Endodermal cell (in vitro differentiated cells): Measurements from ENCODE around the gene SYNDIG1. TPM values are rescaled to one million over a fixed set of nuclear protein-coding genes. Genes with fewer than 3 reads are reported as not detected.
A peak's percentile ranks its signal among the peaks of the same experiment; 100 is the strongest.

Experiments used
- DNase-seq: peaks from one replicate; pipeline ENCODE4 v3.0.0-alpha.2; 2017
- H3K27ac ChIP-seq: 2 replicates; pipeline ENCODE4 v1.5.1; 2013; ENCODE audit warnings: mild to moderate bottlenecking, low read depth, low read length, moderate library complexity
- H3K27me3 ChIP-seq: 2 replicates; pipeline ENCODE4 v1.6.1; 2013; ENCODE audit warnings: mild to moderate bottlenecking, low read length, moderate library complexity; ENCODE audit not compliant: insufficient read depth, control insufficient read depth, poor library complexity, severe bottlenecking
- H3K36me3 ChIP-seq: 2 replicates; pipeline ENCODE4 v1.7.0; 2013; ENCODE audit warnings: mild to moderate bottlenecking, low read length, moderate library complexity; ENCODE audit not compliant: control insufficient read depth, insufficient read depth
- H3K4me1 ChIP-seq: one replicate; pipeline ENCODE4 v1.7.0; 2013; ENCODE audit warnings: low read length; ENCODE audit not compliant: control insufficient read depth, insufficient read depth
- H3K4me3 ChIP-seq: 2 replicates; pipeline ENCODE4 v1.5.1; 2013; ENCODE audit warnings: mild to moderate bottlenecking, low read length, moderate library complexity
- H3K9ac ChIP-seq: 2 replicates; pipeline ENCODE4 v1.6.1; 2013; ENCODE audit warnings: mild to moderate bottlenecking, low read length, moderate library complexity; ENCODE audit not compliant: poor library complexity, severe bottlenecking; ENCODE audit errors: extremely low read depth
- H3K9me3 ChIP-seq: 2 replicates; pipeline ENCODE4 v1.6.1; 2013; ENCODE audit warnings: mild to moderate bottlenecking, low read length, moderate library complexity; ENCODE audit not compliant: control insufficient read depth
- H3K27ac Mint-ChIP-seq: 2 replicates; pipeline ENCODE4 v1.8.0; 2020; ENCODE audit warnings: mixed read lengths
- H3K27me3 Mint-ChIP-seq: 2 replicates; pipeline ENCODE4 v1.8.0; 2021; ENCODE audit warnings: mild to moderate bottlenecking, mixed read lengths; ENCODE audit not compliant: insufficient read depth
- H3K36me3 Mint-ChIP-seq: 2 replicates; pipeline ENCODE4 v1.8.0; 2020; ENCODE audit warnings: low read depth, mixed read lengths
- H3K4me1 Mint-ChIP-seq: 2 replicates; pipeline ENCODE4 v1.8.0; 2020; ENCODE audit warnings: mixed read lengths
- H3K4me3 Mint-ChIP-seq: 2 replicates; pipeline ENCODE4 v1.8.0; 2020; ENCODE audit warnings: mild to moderate bottlenecking, moderate library complexity, mixed read lengths
- H3K9me3 Mint-ChIP-seq: 2 replicates; pipeline ENCODE4 v1.8.0; 2020; ENCODE audit warnings: mild to moderate bottlenecking, mixed read lengths
- CTCF ChIP-seq: fragments of 200-600 bp; sonication (generic); conservative IDR thresholded peaks from 2 replicates; pipeline ENCODE4 v1.5.0; 2021; ENCODE audit warnings: antibody characterized with exemption, mild to moderate bottlenecking
- WGBS, 2 experiments: methylation state at CpG; one replicate each; pipeline versions ENCODE4 v1.1.5 to v1.1.7; 2013; ENCODE audit warnings: missing lambda C conversion rate in 2 of 2, mixed read lengths in 1 of 2; ENCODE audit not compliant: insufficient coverage in 1 of 2, insufficient read length in 1 of 2; 5-methylcytosine and 5-hydroxymethylcytosine counted together
- total RNA-seq, 2 donors: library from RNA; stranded (reverse); fragmentation: NEBNext Ultra II Directional in 1 of 2; extraction: Animal tissue kit (Norgen Biotek cat#: 25700) in 1 of 2; gene quantifications; 2 replicates in 1 of 2; 3 replicates in 1 of 2; pipeline ENCODE4 v1.2.1, GENCODE V29; 2021

Gene SYNDIG1
- total RNA-seq, 2 donors from 2014 or later: 5.5 to 6.8 TPM

- Mint-ChIP-seq H3K27me3 (peaks cover 7% of the 10 kb centered on the region), H3K27ac (no peak overlapping the region), H3K4me1 (no peaks in the 10 kb centered on the region), H3K4me3 (no peak overlapping the region), H3K36me3 (no peaks in the 10 kb centered on the region), H3K9me3 (no peaks in the 10 kb centered on the region)
- no peaks in the 10 kb centered on the region for H3K9me3 ChIP-seq
- no peak overlapping the region for H3K27ac ChIP-seq
- H3K36me3 ChIP-seq: no peaks in the 10 kb centered on the region
- H3K9ac ChIP-seq: no peak overlapping the region
- 92 to 100% methylated on average over 1 to 3 of the region's 3 CpGs for WGBS, 2 experiments
- no peaks in the 10 kb centered on the region for H3K27me3 ChIP-seq
- DNase-seq: peak; percentile 16
- H3K4me1 ChIP-seq: no peaks in the 10 kb centered on the region
- TF ChIP-seq CTCF: no peak
- H3K4me3 ChIP-seq: no peak overlapping the region
These were observed 235.5 kb downstream of the SYNDIG1 start for GRCh38 chr20:24704899-24705298.

- WGBS, 2 experiments: 93% methylated on average over 4 of the region's 4 CpGs; no CpG with 5 or more reads in 1 of the 2 experiments
- H3K27ac Mint-ChIP-seq: no peak overlapping the region
- H3K4me1 ChIP-seq: no peaks in the 10 kb centered on the region
- TF ChIP-seq CTCF: no peak
- no peak overlapping the region for H3K9ac ChIP-seq
- H3K36me3 ChIP-seq: no peaks in the 10 kb centered on the region
- H3K9me3 Mint-ChIP-seq: no peaks in the 10 kb centered on the region
- no peaks in the 10 kb centered on the region for H3K36me3 Mint-ChIP-seq
- H3K27me3 ChIP-seq: no peaks in the 10 kb centered on the region
- no peaks in the 10 kb centered on the region for H3K9me3 ChIP-seq
- H3K27me3 Mint-ChIP-seq: peaks cover 10% of the 10 kb centered on the region
- peak; percentile 18 for DNase-seq
- H3K4me1 Mint-ChIP-seq: no peaks in the 10 kb centered on the region
- H3K4me3 Mint-ChIP-seq: no peak overlapping the region
- H3K27ac ChIP-seq: no peak overlapping the region
- H3K4me3 ChIP-seq: no peak overlapping the region
These were observed 236.1 kb downstream of the SYNDIG1 start for GRCh38 chr20:24705486-24705885.

- Mint-ChIP-seq H3K27me3 (peaks cover 10% of the 10 kb centered on the region), H3K36me3 (no peaks in the 10 kb centered on the region), H3K9me3 (no peaks in the 10 kb centered on the region), H3K4me3 (no peak overlapping the region), H3K27ac (no peak overlapping the region), H3K4me1 (no peaks in the 10 kb centered on the region)
- peak; percentile 16 for DNase-seq
- peaks cover 3% of the 10 kb centered on the region for H3K9me3 ChIP-seq
- TF ChIP-seq CTCF: no peak
- H3K36me3 ChIP-seq: no peaks in the 10 kb centered on the region
- WGBS, 2 experiments: 87 to 92% methylated on average over 3 to 8 of the region's 8 CpGs
- H3K27me3 ChIP-seq: no peaks in the 10 kb centered on the region
- H3K27ac ChIP-seq: no peak overlapping the region
- H3K4me3 ChIP-seq: no peak overlapping the region
- H3K4me1 ChIP-seq: no peaks in the 10 kb centered on the region
- H3K9ac ChIP-seq: no peak overlapping the region
These were observed 239.2 kb downstream of the SYNDIG1 start for GRCh38 chr20:24708411-24709295.
